Colon (tissue), 2 donors: ENCODE results near the gene BPI.
"Not testable (repeated sequence)": the region's sequence is repeated elsewhere in the genome, so short reads cannot be mapped to it uniquely, and the experiment has no call there.

Experiments used
- FAIRE-seq: peaks from 2 replicates; lab custom pipeline; 2012; peaks lifted over from hg19 to GRCh38; lab: Jason Lieb, UNC
- donor health status: control.
- donor health status: control.

The BPI gene

GRCh38 chr20:38363004-38363747 lies 59.2 kb downstream of the BPI start:
- no peak for FAIRE-seq

- no peak for FAIRE-seq
These were observed 65.4 kb downstream of the BPI start for GRCh38 chr20:38369389-38369788.

- FAIRE-seq, result no peak
These were observed 68.8 kb downstream of the BPI start for GRCh38 chr20:38372806-38373205.

GRCh38 chr20:38373231-38373867 lies 69.4 kb downstream of the BPI start:
- FAIRE-seq, result no peak

- FAIRE-seq, result no peak
These were observed 69.9 kb downstream of the BPI start for GRCh38 chr20:38373898-38374297.

- FAIRE-seq, result no peak
These were observed 73.2 kb downstream of the BPI start for GRCh38 chr20:38377039-38377685.

GRCh38 chr20:38377838-38378237 lies 73.9 kb downstream of the BPI start:
- FAIRE-seq, result not testable (repeated sequence)

- FAIRE-seq, result no peak
These were observed 79.2 kb downstream of the BPI start for GRCh38 chr20:38383147-38383546.

GRCh38 chr20:38386004-38386403 lies 82.0 kb downstream of the BPI start:
- FAIRE-seq, result no peak

GRCh38 chr20:38386851-38387250 lies 82.9 kb downstream of the BPI start:
- FAIRE-seq, result no peak
